ENCODE data around the gene TSGA10.
"Not testable (repeated sequence)": the region's sequence is repeated elsewhere in the genome, so short reads cannot be mapped to it uniquely, and the experiment has no call there.

TSGA10 gene

GRCh38 chr2:99152199-99152895, 2.4 kb downstream of the TSGA10 start:
- DNase-seq = no peak

GRCh38 chr2:99150706-99151105, 4.0 kb downstream of the TSGA10 start:
- no peak for DNase-seq

- DNase-seq = peak; percentile 96 to 98
These were observed 13.3 kb downstream of the TSGA10 start, which contains the start of gene C2orf15 for GRCh38 chr2:99141110-99142108. C2orf15 (plus strand) TSS chr2:99141707; CDS start chr2:99150559, 8,852 bp downstream.

GRCh38 chr2:99140860-99141109, 14.0 kb downstream of the TSGA10 start:
- no peak for DNase-seq

- DNase-seq = peak in 1 of 2 experiments; percentile 40
These were observed 14.5 kb downstream of the TSGA10 start for GRCh38 chr2:99140056-99140859.

GRCh38 chr2:99139003-99139402, 15.7 kb downstream of the TSGA10 start:
- DNase-seq = no peak

GRCh38 chr2:99135044-99135556, 19.6 kb downstream of the TSGA10 start:
- DNase-seq = not testable (repeated sequence)

- DNase-seq = no peak
These were observed 26.8 kb downstream of the TSGA10 start for GRCh38 chr2:99127981-99128380.

GRCh38 chr2:99112617-99113016, 42.1 kb downstream of the TSGA10 start:
- DNase-seq = no peak

GRCh38 chr2:99111945-99112344, 42.8 kb downstream of the TSGA10 start:
- DNase-seq = no peak

GRCh38 chr2:99111236-99111635, 43.5 kb downstream of the TSGA10 start:
- peak in 1 of 2 experiments; percentile 2 for DNase-seq

GRCh38 chr2:99106913-99107312, 47.8 kb downstream of the TSGA10 start:
- no peak for DNase-seq

GRCh38 chr2:99104006-99104405, 50.7 kb downstream of the TSGA10 start:
- no peak for DNase-seq

GRCh38 chr2:99101697-99102096, 53.0 kb downstream of the TSGA10 start:
- no peak for DNase-seq

- no peak for DNase-seq
These were observed 58.0 kb downstream of the TSGA10 start for GRCh38 chr2:99096728-99097127.

- DNase-seq = no peak
These were observed 66.7 kb downstream of the TSGA10 start for GRCh38 chr2:99088017-99088416.

GRCh38 chr2:99086385-99086784, 68.4 kb downstream of the TSGA10 start:
- DNase-seq = no peak

- peak in 1 of 2 experiments; percentile 21 for DNase-seq
These were observed 69.3 kb downstream of the TSGA10 start for GRCh38 chr2:99085421-99085820.

- DNase-seq = no peak
These were observed 70.5 kb downstream of the TSGA10 start for GRCh38 chr2:99084256-99084655.

- no peak for DNase-seq
These were observed 72.9 kb downstream of the TSGA10 start for GRCh38 chr2:99081891-99082290.

GRCh38 chr2:99079226-99079625, 75.5 kb downstream of the TSGA10 start:
- DNase-seq = no peak

GRCh38 chr2:99072551-99072950, 82.2 kb downstream of the TSGA10 start:
- no peak for DNase-seq

Measured in NCI-H526 (cell line).